IPS DF 6.9 (cell line): ENCODE results near the gene SEL1L2.

ENCODE experiments used
- DNase-seq: peaks from one replicate; pipeline ENCODE4 v3.0.0-alpha.2; 2013; ENCODE audit warnings: low read depth, low spot score
- H3K27ac ChIP-seq: one replicate; pipeline ENCODE4 v1.5.1; 2013; ENCODE audit warnings: low read length, control low read depth
- H3K27me3 ChIP-seq: 2 replicates; pipeline ENCODE4 v1.6.1; 2013; ENCODE audit warnings: mild to moderate bottlenecking, low read length; ENCODE audit not compliant: control insufficient read depth, insufficient read depth
- H3K36me3 ChIP-seq: 2 replicates; pipeline ENCODE4 v1.6.1; 2013; ENCODE audit warnings: low read length; ENCODE audit not compliant: control insufficient read depth, insufficient read depth
- H3K4me1 ChIP-seq: 2 replicates; pipeline ENCODE4 v1.6.1; 2013; ENCODE audit warnings: low read length; ENCODE audit not compliant: control insufficient read depth, insufficient read depth
- H3K4me3 ChIP-seq: 2 replicates; pipeline ENCODE4 v1.5.1; 2013; ENCODE audit warnings: mild to moderate bottlenecking, low read length
- H3K9me3 ChIP-seq: 2 replicates; pipeline ENCODE4 v1.6.1; 2013; ENCODE audit warnings: low read length, inconsistent platforms; ENCODE audit not compliant: control insufficient read depth, insufficient read depth
- WGBS: extraction: QIAGEN DNeasy Blood & Tissue Kit; methylation state at CpG from one replicate; pipeline ENCODE4 v1.1.7; 2013; ENCODE audit warnings: mixed read lengths, missing lambda C conversion rate; ENCODE audit not compliant: insufficient read length, insufficient coverage; 5-methylcytosine and 5-hydroxymethylcytosine counted together

Gene SEL1L2

DNA sequence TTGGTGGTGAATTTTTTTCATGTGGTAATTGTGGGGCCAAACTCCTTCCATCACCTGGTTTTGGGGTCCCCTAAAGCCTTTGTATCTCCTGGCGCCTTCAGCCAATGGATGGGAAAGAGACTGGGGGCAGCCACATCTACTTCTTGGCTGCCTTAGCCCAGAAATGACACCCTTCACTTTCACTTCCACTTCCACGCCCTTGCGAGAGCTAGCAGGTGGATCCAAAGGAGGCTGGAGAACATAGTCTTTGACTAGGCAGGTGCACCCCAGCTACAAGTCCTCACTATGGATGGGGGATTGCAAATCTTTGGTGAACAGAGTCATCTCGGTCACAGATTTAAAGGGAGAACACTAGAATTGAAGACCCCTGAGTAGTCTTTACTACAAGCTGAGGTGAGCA lies 134.8 kb downstream of the SEL1L2 start:
- no peaks in the 10 kb centered on the region for H3K9me3 ChIP-seq
- WGBS: no CpG with 5 or more reads among the region's 4 CpGs
- no peak overlapping the region for H3K27ac ChIP-seq
- no peaks in the 10 kb centered on the region for H3K4me1 ChIP-seq
- H3K4me3 ChIP-seq: no peak overlapping the region
- H3K36me3 ChIP-seq: no peaks in the 10 kb centered on the region
- no peak for DNase-seq
- no peaks in the 10 kb centered on the region for H3K27me3 ChIP-seq

DNA sequence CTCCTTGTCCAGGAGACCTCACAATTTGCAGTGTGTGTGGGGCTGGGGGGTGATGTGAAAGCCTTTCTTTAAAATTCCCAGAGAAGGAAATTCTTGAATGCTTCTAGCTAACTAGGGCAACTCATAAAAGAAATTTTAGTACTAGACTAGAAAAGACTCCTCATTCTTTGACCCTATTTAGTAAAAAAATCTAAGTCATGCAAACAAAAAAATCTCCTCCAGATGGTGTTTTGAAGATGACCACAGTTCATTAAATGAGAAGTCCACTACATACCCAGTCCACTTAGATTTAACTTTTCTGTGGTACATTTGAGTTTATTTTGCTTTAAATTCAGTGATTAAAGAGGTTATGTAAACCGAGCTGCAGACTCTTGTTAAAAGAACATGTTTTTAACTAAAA lies 138.1 kb downstream of the SEL1L2 start:
- Histone ChIP-seq H3K36me3 (no peaks in the 10 kb centered on the region), H3K27ac (no peak overlapping the region), H3K4me1 (no peaks in the 10 kb centered on the region), H3K4me3 (no peak overlapping the region), H3K27me3 (no peaks in the 10 kb centered on the region; the same call in 1 of the 2 replicates), H3K9me3 (no peaks in the 10 kb centered on the region)
- no peak for DNase-seq
- WGBS: no CpG with 5 or more reads among the region's 1 CpG

DNA sequence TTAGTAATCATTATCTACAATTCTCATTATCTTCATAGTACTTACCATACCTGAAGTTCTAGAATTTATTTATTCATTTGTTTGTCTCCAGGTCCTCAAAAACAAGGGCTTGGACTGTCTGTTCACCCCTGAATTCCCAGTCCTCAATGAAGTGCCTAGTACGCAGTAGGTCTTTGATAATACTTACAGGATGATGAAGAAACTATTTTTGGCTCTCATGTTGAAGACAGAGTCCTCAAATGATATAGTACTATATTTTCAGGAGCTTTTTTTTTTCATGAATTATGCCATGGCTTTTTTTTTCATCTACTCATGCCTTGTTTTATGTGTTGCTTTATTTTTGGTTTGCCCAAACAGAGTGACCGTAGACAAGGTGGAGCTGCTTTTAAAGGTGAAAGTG lies 139.1 kb downstream of the SEL1L2 start:
- H3K27ac ChIP-seq: no peak overlapping the region

DNA sequence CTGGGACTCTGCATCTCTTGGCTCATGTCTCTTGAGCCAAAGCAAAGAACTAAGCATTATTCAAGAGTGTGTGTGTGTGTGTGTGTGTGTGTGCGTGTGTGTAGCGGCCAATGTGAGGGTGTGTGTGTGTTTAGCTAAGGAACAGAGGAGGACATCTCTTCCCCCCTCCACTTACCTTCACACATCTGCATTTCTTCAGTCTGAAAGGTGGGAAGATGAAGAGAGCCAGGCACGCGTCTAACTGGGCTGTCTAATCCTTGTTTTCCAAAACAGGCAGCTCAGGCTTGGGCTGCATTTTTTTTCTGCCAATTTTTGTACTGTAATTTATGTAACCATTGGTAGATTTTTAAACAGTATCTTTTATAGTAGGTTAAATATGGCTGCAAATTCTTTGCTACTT lies 146.1 kb downstream of the SEL1L2 start:
- Histone ChIP-seq H3K36me3 (no peaks in the 10 kb centered on the region), H3K4me1 (no peaks in the 10 kb centered on the region), H3K9me3 (no peaks in the 10 kb centered on the region), H3K4me3 (no peak overlapping the region), H3K27ac (no peak overlapping the region), H3K27me3 (no peaks in the 10 kb centered on the region; the same call in 1 of the 2 replicates)
- WGBS: no CpG with 5 or more reads among the region's 4 CpGs
- no peak for DNase-seq

More for the DNA sequence above, 139.1 kb downstream of the SEL1L2 start:
- Histone ChIP-seq H3K27me3 (no peaks in the 10 kb centered on the region; the same call in 1 of the 2 replicates), H3K4me1 (no peaks in the 10 kb centered on the region), H3K4me3 (no peak overlapping the region), H3K9me3 (no peaks in the 10 kb centered on the region), H3K36me3 (no peaks in the 10 kb centered on the region)
- DNase-seq: no peak
- WGBS: no CpG with 5 or more reads among the region's 2 CpGs

DNA sequence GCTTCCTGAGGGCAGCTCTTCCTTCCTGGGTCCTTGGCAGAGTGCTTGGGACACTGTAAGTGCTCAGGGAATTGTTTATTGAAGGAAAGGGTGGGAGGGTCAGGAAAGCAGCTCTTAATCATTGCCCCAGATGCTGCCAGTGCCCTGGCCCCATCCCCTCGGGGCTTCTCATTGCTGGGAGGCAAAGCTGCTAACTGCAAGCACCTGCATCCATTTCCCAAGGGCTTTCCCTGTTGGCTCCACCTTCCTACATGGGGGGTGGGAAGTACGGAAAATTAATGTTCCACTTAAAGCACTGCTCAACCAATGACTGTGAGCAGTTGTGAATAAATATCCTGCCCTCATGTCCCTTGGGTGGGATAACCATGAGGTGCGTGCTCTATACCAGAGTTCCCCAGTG lies 149.2 kb downstream of the SEL1L2 start:
- Histone ChIP-seq H3K27me3 (no peaks in the 10 kb centered on the region; the same call in 1 of the 2 replicates), H3K9me3 (no peaks in the 10 kb centered on the region), H3K27ac (no peak overlapping the region), H3K4me3 (no peak overlapping the region), H3K4me1 (no peaks in the 10 kb centered on the region), H3K36me3 (no peaks in the 10 kb centered on the region)
- DNase-seq: no peak
- WGBS: no CpG with 5 or more reads among the region's 3 CpGs

DNA sequence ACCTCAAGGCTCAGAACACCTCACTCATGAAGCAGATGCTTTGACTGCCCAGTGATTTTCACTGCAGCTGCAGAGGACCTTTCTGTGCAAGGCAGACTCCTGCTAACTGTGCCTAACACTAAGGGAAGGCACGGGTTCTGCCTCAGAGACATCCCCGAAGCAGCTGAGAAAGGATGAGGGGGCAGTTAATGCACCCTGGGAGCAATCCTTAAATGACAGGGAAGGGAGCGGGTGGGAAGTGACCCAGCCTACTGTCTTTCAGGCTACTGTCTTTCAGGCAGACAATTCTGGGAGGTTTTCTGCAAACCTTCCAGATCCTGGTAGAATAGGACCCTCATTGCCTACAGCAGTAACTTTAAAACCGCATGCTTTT lies 150.3 kb downstream of the SEL1L2 start:
- Histone ChIP-seq H3K4me1 (no peaks in the 10 kb centered on the region), H3K27me3 (no peaks in the 10 kb centered on the region; the same call in 1 of the 2 replicates), H3K27ac (no peak overlapping the region), H3K4me3 (no peak overlapping the region), H3K36me3 (no peaks in the 10 kb centered on the region), H3K9me3 (no peaks in the 10 kb centered on the region)
- WGBS: no CpG with 5 or more reads among the region's 4 CpGs
- no peak for DNase-seq

DNA sequence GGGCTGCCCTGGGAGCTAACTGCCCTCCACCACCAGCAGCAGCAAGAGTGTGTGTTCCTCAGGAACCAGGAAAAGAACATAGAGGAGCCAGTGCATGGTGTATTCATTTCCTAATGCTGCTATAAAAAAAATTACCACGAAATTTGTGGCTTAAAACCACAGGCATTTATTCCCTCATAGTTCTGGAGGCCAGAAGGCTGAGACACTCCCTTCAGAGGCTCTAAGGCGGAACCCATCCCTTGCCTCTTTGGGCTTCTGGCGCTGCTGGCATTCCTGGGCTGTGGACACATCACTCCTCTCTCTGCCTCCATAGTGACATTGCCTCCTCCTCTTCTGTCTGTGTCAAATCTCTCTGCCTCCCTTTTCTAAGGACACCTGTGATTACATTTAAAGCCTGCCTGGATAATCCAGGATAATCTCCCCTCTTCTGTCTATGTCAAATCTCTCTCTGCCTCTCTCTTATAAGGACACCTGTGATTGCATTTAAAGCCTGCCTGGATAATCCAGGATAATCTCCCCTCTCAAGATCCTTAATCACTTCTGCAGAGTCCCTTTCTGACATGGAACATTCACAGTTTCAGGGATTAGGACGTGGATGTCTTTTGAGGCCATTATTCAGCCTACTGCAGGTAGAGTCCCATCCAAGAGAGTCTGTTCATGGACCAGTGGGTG lies 150.9 kb downstream of the SEL1L2 start:
- Histone ChIP-seq H3K9me3 (no peaks in the 10 kb centered on the region), H3K27ac (no peak overlapping the region), H3K4me1 (no peaks in the 10 kb centered on the region), H3K36me3 (no peaks in the 10 kb centered on the region), H3K4me3 (no peak overlapping the region), H3K27me3 (no peaks in the 10 kb centered on the region; the same call in 1 of the 2 replicates)
- WGBS: no CpG with 5 or more reads among the region's 4 CpGs
- no peak for DNase-seq

DNA sequence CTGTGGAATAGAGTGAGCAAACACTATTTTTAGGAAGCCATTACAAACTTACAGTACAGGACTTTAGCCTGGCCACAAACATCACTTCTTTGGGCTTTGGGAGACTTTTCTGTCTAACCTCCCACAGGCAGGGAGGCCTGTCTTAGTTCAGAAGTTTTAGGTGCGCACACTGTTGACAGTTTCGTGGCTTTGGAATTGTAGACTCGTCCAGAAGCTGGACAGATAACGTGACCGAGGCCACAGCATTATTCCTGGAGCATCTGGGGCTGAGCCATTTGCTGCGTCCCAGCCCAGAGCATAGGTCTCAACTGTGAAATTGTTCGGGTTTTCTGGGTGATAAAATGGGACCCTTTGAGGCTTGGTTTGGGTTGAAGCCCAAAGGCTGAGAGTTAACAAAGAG lies 151.8 kb downstream of the SEL1L2 start:
- Histone ChIP-seq H3K36me3 (no peaks in the 10 kb centered on the region), H3K27me3 (no peaks in the 10 kb centered on the region), H3K9me3 (no peaks in the 10 kb centered on the region), H3K4me3 (no peak overlapping the region), H3K4me1 (no peaks in the 10 kb centered on the region), H3K27ac (no peak overlapping the region)
- no CpG with 5 or more reads among the region's 7 CpGs for WGBS
- DNase-seq: no peak

DNA sequence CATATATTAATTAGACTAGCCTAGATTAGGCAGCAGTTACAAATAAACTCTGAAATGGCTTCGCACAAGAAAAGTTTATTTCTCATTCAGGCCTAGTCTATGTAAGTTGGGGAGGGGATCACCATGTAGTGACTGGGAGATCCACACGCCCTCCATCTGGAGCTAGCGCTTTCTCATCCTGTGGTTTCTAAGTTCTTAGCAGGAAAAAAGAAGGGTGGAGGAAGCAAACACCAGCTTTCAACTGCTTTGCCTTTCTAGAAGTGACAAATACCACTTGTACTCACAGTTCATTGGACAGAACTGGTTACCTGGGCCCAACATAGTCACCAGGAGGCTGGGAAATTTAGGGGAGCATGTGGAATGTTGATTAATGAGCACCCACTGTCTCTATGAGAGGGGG lies 158.9 kb downstream of the SEL1L2 start:
- no peak for DNase-seq
- Histone ChIP-seq H3K4me3 (no peak overlapping the region), H3K27ac (no peak overlapping the region), H3K4me1 (no peaks in the 10 kb centered on the region), H3K9me3 (no peaks in the 10 kb centered on the region), H3K36me3 (no peaks in the 10 kb centered on the region), H3K27me3 (no peaks in the 10 kb centered on the region)
- WGBS: no CpG with 5 or more reads among the region's 3 CpGs

DNA sequence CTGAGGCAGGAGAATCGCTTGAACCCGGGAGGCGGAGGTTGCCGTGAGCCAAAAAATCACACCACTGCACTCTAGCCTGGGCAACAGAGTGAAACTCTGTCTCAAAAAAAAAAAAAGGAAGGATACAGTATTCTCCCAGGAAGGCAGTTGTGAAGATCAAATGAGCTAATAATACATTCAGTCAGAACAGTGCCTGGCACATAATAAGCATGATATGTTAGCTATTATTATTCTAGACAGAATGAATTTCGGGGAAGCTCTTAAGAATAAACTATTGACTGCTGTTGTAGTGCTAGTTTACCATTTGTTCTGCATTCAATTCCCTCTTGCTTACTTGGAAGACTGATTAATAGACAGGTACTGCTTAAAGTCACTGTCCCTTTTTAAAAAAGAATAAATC lies 164.9 kb downstream of the SEL1L2 start:
- Histone ChIP-seq H3K4me3 (no peak overlapping the region), H3K27me3 (no peaks in the 10 kb centered on the region), H3K36me3 (no peaks in the 10 kb centered on the region), H3K9me3 (no peaks in the 10 kb centered on the region), H3K27ac (no peak overlapping the region), H3K4me1 (no peaks in the 10 kb centered on the region)
- WGBS: no CpG with 5 or more reads among the region's 5 CpGs
- no peak for DNase-seq

DNA sequence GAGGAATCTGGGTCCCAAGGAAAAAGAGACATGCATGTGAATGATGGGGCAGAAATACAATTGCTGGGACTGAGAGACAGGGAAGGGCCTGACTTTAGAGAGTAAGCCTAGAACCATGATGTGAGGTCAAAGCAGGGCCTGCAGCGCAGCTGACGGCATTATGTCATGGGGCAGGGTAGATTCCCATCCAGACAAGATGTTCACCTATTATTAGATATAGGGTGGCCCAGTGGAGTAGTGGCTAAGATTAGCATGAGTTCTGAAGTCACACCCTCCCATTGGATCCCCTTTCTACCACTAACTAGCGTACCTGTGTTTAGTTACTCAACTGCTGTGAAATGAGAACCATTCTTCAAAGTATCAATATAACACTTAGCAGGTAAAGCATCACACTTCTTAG lies 166.0 kb downstream of the SEL1L2 start:
- no CpG with 5 or more reads among the region's 3 CpGs for WGBS
- H3K9me3 ChIP-seq: no peaks in the 10 kb centered on the region
- no peak for DNase-seq
- no peaks in the 10 kb centered on the region for H3K36me3 ChIP-seq
- H3K27me3 ChIP-seq: no peaks in the 10 kb centered on the region
- no peak overlapping the region for H3K4me3 ChIP-seq
- H3K4me1 ChIP-seq: no peaks in the 10 kb centered on the region
- H3K27ac ChIP-seq: no peak overlapping the region
